Kidney glomerular epithelial cell (primary cell): ENCODE measurements around the gene SCMH1.

Experiments
- DNase-seq: peaks from one replicate; lab custom pipeline; 2025; lab: John Stamatoyannopoulos, UW

Gene SCMH1

DNA sequence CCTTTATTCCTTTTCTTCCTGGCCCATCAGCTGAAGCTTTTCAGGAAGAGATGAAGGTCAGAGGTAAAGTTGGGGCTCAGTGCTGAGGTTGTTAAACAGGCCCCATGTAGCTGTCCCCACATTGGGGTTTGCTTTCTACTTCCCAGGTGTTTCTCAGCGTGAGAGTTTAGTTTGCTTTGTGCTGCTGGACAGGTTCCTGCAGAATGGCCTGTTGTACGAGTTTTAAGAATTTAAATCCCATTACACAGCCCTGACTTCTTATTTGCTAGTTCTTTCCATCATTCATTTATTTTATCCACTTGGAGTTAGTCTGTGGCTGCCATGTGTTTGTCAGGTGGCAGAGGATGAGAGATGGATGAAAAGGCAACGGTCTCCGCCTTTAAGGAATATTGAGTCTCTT lies 243.4 kb downstream of the SCMH1 start:
- DNase-seq, result no peak

- no peak for DNase-seq
These were observed 245.0 kb downstream of the SCMH1 start for GRCh38 chr1:40997096-40997495.

- no peak for DNase-seq
These were observed 253.0 kb downstream of the SCMH1 start for GRCh38 chr1:40989066-40989465.

DNA sequence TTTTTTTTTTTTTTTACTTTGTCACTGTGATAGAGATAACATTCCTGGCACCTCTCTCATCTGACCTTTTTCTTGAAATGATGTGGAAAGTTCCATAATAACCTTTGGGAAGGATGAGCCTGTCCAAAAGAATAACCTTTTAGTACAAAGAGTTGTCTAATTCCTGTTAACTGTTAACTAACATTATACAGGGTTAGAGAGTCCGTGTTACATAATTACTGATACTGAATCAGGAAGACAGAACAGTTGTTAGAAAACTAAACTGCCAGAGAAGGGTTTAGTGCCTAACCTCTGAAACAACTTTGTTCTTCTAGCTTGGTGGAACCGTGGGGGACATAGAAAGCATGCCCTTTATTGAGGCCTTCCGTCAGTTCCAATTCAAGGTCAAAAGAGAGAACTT lies 253.8 kb downstream of the SCMH1 start:
- no peak for DNase-seq

- DNase-seq, result no peak
These were observed 254.4 kb downstream of the SCMH1 start for GRCh38 chr1:40987439-40988276.

GRCh38 chr1:40986956-40987355 lies 255.2 kb downstream of the SCMH1 start:
- no peak for DNase-seq

DNA sequence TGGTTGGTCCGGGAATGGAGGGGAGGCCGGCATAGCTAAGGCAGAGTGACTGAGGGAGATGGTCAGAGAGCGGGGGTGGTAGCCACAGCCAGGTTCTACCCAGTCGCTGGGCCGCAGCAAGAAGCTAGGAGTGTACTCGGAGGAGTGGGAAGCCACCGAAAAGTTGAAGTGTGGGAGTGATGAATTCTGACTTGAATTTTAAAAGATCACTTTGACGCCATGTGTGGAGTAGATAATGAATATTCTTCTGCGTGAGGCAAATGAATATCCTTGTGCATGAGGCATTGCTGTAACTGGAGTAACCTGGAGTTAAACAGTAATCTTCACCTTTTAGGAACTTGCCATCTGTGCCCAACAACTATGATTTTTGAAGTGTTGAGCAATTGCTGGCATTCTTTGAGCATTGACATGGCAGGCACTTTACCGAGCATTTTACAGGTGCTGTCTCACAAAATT lies 255.8 kb downstream of the SCMH1 start:
- DNase-seq, result no peak

DNA sequence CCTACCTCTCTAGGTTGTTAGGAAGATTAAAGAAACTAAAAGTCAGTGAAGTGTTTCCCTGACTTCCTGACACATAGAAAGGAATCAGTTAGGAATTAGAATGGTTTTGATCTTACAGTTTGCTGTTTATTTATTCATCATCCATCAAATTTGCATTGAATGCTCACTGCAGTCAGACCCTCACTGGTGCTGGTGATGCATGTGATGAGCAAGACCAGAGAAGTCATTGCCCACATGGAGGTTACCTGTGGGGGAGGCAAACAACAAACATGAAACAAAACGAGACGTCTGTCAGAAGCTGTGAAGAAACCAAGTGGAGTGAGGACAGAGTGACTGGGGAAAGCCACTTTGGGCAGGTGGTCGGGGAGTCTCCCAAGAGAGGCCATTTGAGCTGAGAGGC lies 256.2 kb downstream of the SCMH1 start:
- DNase-seq, result peak; percentile 36

DNA sequence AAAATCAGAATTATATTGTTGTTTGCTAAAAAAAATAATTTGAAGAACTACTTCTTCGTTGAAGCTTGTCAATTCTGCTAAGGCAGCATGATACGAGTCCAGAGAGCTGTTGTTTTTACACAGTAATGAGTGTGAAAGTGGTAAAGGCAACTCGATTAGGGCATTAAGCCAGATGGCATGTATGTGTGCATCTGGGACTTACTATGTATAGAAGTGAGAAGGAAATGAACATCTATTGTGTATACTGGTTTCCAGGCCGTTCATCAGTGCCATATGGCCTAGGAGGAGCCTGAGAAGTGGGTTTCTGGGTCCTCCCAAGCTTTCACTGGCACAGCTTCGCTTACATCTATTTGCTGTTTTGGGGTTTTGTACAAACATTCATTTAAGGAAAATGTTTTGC lies 256.9 kb downstream of the SCMH1 start:
- no peak for DNase-seq

GRCh38 chr1:40984531-40984930 lies 257.6 kb downstream of the SCMH1 start:
- no peak for DNase-seq

DNA sequence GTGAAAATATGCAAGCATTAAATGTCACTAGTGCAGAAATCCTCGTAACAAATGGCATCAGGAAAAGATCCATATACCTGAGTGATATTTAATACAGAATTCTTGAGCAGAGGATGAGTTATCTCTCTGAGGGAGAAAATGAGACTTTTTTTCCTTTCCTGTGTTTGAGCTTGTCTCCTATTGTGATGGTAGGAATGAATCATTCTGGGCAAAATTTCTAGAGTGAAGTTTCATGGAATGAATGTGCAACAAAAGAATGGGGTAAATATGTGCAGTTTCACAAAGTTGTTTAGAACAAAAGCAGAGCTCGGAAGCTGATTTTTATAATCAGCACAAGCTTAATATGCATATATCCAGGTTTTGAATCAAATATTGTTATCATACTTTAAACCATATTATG lies 258.0 kb downstream of the SCMH1 start:
- DNase-seq, result peak; percentile 28

- no peak for DNase-seq
These were observed 258.8 kb downstream of the SCMH1 start for GRCh38 chr1:40983286-40983685.

- no peak for DNase-seq
These were observed 259.4 kb downstream of the SCMH1 start for GRCh38 chr1:40982721-40983120.

DNA sequence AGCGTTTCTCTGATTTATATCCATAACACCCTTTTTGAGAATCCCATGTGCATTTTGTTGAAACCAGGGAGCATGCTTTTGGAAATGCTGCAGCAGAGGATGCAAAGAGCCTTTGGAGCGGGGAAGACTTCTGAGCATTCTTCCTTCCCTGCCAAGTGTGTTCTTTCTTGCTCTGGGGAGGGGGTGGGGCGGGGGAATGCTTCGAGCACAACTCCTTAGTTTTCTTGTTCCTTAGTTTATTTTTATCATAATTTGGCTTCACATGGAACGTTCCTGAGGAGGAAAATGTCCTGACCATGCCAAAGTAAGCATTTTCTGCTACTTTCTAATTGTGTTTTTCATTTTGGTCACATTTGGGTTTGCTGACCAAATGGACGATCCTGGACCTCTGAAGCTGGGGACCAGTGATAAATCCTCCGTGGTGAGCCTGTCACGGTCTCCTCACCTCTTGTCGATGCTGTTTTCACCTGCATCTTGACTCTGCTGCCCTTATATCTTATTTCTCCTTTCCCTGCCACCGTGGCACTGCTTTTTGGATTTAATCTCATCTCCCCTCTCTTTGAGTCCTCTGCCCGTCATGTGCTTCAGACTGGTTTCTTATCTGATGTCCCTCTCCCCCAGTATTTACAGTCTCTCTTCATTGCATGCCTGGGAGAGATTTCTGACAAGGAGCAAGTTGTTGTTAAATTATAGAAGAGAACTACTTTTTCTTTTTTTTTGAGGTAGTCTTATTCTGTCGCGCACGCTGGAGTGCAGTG lies 260.2 kb downstream of the SCMH1 start:
- DNase-seq, result no peak

DNA sequence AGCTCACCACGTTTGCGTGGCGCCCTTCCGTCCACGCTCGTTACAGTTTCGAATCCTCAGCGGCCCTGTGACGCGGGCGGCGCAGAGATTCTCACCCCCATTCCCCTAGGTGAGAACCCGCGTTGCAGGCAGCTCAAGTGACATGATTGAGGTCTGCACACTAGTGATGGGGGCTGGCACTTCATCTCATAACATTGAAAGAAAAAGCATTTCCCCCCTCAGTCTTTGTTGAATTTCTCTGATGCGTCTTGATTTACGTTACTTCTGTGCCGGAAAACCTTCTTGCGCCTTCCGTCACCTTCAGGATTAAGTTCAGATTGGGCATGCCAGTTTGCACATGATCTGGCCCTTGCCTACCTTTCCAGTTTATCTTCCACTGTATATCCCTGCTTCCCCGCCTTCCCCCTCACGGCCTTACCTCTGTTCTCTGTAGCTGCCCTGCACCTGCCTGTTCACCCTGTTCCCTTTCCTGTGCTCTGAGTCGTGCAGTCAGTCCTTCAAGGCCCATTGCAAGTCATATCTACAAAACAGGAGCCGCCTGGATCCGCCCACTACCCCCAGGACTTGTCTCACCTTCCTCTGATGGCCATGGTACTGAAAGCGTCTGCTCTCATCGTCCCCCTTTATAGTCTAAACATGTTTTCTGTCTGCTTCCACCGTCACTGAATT lies 261.5 kb downstream of the SCMH1 start:
- DNase-seq, result peak; percentile 57

GRCh38 chr1:40980068-40980452 lies 262.0 kb downstream of the SCMH1 start:
- no peak for DNase-seq

DNA sequence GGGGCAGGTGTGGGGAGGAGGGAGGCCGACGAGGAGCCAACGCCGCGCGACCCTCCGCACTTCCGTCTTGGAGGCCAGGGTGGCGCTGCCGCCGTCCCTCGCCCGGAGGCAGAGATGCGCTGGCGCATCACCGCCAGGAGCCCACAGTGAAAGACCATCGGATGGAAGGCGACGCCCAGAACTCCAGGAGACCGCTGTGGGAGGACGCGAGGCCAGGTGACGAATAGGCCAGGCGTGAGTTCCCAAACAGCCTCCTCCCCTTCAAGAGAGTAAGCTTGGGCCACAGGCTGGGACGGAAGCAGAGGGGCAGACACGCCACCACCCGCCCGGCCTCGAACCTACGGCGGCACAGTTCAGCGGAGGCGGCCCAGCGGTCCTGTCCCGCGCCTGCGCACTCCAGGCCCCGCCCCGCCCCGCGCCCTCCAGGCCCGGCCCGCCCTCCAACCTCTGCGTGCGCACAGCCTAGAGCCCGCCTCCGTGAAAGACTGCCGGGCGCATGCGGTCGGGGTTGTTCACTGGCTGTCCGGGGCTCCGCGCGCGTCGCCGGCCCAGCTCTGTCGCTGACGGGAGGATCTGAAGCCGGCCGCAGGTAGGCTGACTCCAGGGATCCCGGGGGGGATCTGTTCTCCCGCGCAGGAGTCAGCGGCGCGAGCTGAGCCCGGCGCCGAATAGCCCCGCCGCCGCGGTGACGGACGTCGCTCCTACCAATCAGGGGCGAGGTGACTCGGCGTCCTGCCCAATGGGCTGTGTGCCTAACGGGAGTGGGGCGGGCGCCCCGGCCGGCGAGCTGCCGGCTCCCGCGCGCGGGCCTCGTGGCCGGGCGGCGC lies 262.7 kb downstream of the SCMH1 start, which contains the start of gene CTPS1:
Gene CTPS1 (plus strand): TSS at position 456 of the 827 bp plus-strand sequence. CDS start 3,595 bp downstream, outside the sequence.
- DNase-seq, result peak; percentile 96

DNA sequence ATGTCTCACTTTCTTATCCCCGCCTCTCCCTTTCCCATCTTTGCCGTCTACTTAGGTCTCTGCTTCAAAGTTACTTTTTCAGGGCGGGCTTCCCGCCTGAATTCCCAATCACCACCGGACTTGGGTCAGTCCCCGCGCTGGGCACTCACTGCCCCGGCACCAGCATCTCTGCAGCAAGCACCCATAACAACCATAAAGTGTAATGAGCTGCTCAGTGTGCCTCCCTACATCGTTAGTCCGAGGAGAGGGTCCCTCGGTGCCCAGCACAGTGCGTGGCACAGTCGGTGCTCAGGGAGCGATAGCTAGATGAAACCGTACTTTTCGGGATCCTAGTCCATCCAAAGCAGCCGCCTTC lies 263.2 kb downstream of the SCMH1 start:
- no peak for DNase-seq

DNA sequence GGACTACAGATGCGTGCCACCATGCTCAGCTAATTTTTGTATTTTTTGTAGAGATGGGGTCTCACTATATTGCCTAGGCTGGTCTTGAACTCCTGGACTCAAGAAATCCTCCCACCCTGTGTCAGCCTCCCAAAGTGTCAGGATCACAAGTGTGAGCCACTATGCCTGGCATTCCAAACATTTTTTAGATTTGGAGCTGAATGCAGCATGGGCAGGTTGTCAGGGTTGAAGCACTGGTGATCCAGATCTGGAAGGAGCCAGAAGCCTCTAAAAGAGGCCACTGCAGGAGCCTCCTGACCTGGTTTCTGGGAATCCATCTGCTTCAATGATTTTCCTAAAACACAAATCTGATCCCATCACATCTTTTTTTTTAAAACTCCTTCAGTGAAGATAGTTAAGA lies 264.4 kb downstream of the SCMH1 start:
- DNase-seq, result no peak
